ENCODE results near the gene GUCA1A.

DNA sequence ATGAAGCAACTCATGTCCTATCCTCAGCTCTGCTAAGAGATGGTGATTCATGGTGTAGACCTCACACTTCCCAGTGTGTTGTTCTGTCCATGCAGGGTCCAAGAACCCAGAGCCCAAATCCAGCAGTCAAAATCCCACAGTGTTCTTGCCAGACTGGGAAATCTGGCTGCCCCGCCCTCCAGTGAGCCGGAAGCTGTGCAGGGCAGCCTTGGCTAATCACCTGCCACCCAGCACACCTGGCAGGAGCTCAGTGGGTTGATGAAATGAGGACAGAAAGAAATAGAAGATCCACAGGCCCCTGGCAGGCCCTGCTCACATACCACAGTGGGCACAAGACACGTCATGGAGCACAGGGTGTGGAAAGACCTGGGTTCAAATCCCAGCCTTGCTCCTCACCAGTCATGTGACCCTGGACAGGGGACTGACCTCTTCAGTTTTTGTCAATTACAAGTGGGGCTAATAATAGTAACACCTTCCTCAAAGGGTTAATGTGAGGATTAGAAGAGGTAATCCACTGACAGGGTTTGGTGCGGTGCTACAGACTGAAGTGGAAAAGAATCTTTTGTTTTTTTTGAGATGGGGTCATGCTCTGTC is 13.6 kb upstream of the GUCA1A start:
- TF ChIP-seq, protein P1, sequence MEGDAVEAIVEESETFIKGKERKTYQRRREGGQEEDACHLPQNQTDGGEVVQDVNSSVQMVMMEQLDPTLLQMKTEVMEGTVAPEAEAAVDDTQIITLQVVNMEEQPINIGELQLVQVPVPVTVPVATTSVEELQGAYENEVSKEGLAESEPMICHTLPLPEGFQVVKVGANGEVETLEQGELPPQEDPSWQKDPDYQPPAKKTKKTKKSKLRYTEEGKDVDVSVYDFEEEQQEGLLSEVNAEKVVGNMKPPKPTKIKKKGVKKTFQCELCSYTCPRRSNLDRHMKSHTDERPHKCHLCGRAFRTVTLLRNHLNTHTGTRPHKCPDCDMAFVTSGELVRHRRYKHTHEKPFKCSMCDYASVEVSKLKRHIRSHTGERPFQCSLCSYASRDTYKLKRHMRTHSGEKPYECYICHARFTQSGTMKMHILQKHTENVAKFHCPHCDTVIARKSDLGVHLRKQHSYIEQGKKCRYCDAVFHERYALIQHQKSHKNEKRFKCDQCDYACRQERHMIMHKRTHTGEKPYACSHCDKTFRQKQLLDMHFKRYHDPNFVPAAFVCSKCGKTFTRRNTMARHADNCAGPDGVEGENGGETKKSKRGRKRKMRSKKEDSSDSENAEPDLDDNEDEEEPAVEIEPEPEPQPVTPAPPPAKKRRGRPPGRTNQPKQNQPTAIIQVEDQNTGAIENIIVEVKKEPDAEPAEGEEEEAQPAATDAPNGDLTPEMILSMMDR (IDR thresholded peaks at IDR 0.05), result no peak
- TF ChIP-seq POLR2A (IDR thresholded peaks at IDR 0.05), result no peak
